DMS153 treated with DMSO at 0.1 percent for 48 hours (cell line): ENCODE data around the gene PANK4.
A peak's percentile ranks its signal among the peaks of the same experiment; 100 is the strongest.
"Not testable (repeated sequence)": the region's sequence is repeated elsewhere in the genome, so short reads cannot be mapped to it uniquely, and the experiment has no call there.

Source experiments
- DNase-seq: peaks from one replicate; lab custom pipeline; 2025; ENCODE audit not compliant: unreplicated experiment; lab: John Stamatoyannopoulos, UW

PANK4 gene

DNA sequence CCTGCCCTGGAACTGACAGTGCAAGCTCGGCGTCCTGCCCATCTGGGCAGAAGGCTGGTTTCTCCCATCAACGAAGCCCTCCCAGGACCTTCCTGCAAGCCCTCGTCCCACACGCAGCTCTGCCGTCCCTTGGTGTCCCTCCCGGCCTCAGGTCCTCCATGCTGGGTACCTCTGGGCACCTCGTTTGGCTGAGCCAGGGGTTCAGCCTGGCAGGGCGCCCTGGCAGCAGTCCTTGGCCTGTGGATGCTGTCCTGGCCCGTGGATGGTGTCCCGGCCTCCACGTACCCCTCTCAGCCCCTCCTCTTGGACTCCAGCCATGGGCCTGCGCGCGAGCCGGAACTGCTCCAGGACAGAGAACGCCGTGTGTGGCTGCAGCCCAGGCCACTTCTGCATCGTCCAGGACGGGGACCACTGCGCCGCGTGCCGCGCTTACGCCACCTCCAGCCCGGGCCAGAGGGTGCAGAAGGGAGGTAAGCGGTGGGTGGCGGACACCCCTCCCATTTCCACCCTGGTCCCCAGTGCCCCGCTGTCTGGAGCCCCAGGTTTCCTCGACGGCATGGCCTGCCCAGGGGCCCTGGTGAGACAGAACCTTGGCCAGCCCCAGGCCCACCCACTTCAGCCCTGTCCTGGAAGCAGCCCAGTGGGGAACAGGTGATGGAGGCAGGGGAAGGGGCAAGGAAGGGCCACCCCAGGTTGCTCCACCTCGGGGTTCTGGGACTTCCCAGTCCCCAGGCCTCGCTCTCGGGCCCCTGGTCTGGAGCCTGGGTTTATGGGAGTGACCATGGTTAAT, 33.3 kb upstream of the PANK4 start:
- DNase-seq = no peak

DNA sequence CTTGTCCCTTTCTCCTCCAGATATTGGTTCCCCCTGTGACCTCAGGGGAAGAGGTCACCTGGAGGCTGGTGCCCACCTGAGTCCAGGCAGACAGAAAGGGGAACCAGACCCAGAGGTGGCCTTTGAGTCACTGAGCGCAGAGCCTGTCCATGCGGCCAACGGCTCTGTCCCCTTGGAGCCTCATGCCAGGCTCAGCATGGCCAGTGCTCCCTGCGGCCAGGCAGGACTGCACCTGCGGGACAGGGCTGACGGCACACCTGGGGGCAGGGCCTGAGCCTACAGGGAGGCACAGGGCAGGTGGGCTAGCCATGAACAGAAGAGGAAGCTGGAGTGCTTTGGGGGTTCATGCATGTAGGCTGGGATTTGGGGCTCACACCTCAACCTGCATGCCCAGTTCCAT, 32.5 kb upstream of the PANK4 start:
- no peak for DNase-seq

- no peak for DNase-seq
Observed at GRCh38 chr1:2558420-2558819, 32.0 kb upstream of the PANK4 start.

DNA sequence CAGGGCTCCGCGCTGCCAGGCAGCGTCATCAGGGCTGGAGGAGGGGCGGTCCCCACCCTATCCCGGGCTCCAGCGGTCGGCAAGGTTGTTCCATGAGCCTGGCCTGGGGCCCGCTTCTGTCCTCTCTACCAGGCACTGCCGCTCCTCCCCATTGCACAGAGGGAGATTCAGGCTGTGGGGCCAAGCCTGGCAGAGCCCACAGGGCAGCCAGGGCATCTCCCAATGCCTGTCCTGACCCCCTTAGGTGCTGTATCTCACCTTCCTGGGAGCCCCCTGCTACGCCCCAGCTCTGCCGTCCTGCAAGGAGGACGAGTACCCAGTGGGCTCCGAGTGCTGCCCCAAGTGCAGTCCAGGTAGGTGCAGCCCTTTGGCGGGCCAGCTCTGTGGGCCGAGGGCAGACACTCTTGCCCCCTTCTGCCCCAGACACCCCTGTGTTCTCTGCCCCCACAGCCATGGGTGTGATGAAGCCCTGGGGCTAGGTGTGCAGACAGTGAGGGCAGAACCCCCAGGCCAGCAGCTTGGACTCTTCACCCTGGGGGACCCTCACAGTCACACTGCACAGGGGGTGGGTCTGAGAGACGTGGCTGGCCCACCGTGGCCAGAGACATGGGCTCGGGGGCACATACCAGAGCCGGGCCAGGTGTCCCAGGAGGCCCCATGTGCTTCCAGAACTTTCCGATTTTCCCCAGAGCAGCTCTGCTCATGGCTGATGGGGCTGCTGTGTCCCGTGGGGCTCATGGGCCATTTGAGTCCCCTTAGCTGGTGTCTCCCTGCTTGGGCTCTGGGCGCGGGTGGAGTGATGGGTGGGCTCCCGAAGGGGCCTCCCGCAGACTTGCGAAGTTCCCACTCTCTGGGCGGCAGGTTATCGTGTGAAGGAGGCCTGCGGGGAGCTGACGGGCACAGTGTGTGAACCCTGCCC, 31.3 kb upstream of the PANK4 start:
- DNase-seq = no peak

GRCh38 chr1:2556678-2557481, 30.5 kb upstream of the PANK4 start:
- DNase-seq = no peak

- DNase-seq = peak; percentile 45
Observed at GRCh38 chr1:2556277-2556677, 29.9 kb upstream of the PANK4 start, which contains the start of gene TNFRSF14. TNFRSF14 (plus strand) TSS chr1:2556371; CDS start chr1:2556665, 294 bp downstream.

GRCh38 chr1:2555634-2556276, 29.4 kb upstream of the PANK4 start:
- peak; percentile 58 for DNase-seq

DNA sequence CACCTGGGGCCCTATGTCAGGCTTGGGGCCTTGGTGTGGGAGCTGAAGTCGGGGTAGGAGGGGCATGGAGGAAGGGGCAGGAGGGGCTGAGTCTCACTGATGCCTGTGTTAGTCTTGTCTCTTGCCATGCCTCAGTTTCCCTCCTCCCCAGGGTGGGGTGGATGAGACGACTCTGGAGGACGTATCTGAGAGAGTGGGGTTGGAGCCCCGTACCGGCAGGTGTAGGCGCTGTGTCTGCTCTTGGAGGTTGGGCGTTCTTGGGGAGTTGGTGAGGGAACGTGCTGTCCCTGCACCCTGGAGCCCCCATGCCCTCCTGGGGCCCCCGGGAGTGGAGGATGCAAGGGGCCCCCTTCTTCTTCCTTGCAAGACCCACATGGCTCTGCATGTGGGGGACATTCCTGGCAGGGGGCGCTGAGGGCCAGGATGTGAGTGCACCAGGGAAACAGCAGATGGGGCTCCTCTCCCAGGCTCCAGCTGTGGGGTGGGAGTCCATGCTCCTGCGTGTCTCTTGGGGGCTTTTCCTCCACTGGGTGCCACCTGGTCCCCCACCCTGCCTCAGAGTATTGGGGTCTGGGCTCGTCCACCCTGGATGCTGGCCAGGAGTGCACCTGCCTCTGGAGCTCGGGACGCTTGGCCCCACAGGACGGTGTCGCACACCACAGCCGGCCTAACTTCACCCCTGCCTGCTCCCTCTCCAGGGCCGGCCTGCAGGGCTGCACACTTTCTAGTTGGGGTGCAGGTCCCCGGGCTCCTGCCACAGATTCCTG, 28.4 kb upstream of the PANK4 start:
- DNase-seq = no peak

GRCh38 chr1:2553871-2554620, 27.6 kb upstream of the PANK4 start:
- no peak for DNase-seq

GRCh38 chr1:2553076-2553475, 26.7 kb upstream of the PANK4 start:
- DNase-seq = not testable (repeated sequence)

DNA sequence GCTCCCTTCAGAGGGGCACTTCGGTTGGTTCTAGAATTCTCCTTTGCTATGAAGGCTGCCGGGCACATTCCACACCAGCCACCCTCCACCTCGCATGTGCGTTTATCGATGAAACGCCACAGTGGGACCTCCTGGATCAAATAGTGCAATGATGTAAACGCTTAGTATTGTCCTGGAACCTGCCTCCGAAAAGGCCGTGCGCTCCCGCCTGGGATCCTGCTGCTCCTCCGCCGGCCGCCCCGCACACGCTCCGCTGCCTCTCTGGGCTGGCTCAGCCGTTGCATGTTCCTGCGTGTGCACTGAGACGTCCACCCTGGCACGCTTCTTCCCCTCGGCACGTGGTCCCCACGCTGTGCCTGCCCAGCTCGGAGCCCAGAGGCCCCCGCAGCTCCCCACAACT, 25.8 kb upstream of the PANK4 start:
- DNase-seq = no peak

DNA sequence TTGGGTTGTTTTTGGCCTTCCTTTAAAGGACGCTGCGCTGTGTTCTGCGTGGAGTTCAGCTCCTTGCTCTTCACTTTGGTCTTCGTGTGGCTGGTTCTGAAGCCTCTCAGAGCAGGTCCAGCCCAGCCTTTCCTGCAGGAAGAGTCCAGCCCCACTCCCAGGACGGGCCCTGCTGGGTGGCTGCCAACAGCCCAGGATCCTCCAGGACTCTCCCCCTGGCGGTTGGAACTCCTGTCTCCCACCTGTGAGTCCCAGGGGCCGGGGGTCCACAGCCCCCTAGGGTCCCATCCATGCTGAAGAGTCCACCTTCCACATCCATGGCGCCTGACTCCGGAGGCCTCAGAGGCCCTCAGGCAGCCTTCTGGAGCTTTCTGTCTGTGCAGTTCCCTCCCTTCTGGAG, 25.1 kb upstream of the PANK4 start:
- DNase-seq = not testable (repeated sequence)

- not testable (repeated sequence) for DNase-seq
Observed at GRCh38 chr1:2550309-2550861, 24.0 kb upstream of the PANK4 start.

DNA sequence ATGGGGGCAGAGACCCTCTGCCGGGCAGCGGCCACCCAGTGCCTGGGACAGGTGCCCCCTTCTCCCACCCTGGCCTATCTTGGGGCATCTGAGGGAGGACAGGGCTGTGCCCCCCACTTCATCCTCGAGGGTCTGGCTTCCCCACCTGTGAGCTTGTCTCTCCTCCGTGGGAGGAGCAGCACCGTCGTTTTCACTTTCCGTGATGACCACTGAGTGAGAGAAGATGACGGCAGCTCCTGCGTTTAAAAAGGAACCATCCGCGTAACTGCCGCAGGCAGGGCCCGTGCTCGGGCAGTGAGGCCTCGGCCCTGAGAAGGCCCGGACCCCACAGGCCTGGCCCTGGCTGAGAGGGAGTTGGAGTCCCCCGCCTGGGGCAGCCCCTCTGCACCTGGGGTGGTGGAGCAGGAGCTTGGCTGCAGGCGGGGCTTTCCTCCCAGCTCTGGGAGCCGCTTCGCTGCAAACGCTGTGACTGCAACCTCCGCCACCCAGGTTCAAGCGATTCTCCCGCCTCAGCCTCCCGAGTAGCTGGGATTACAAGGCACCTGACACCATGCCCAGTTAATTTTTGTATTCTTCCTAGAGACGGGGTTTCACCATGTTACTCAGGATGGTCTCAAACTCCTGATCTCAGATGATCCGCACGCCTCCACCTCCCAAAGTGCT, 23.1 kb upstream of the PANK4 start:
- DNase-seq = not testable (repeated sequence)

DNA sequence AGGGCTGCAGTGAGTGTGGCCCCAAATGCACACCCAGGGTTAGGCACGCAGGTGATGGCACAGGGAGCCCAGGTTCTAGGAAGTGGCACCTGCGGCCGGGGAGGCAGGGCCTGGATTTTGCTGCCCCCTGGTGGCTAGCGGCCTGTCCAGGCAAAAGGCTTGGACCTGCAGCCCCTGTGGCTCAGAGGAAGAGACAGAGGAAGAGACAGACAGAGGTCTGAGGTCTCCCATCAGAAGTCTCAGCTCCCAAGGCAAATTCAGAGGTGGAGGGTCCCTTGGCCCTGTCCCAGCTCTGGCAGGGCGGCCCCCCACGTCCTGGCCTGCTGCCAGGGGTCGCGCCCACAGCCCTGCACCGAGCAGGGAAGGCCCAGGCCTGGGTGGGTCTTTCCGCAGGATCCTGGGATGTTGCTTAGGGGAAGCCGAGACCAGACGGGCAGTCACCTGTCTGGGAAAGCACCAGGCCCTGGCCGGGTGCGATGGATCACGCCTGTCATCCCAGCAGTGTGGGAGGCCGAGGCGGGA, 21.7 kb upstream of the PANK4 start:
- DNase-seq = peak; percentile 96

GRCh38 chr1:2547210-2548067, 21.0 kb upstream of the PANK4 start:
- DNase-seq = peak; percentile 77
